H9 (cell line): ENCODE measurements around the gene MYCN. TPM values are rescaled to one million over a fixed set of nuclear protein-coding genes. Genes with fewer than 3 reads are reported as not detected.
A peak's percentile ranks its signal among the peaks of the same experiment; 100 is the strongest.

ENCODE experiments used
- DNase-seq: peaks from one replicate; pipeline ENCODE4 v3.0.0-alpha.2; 2017
- H2AFZ ChIP-seq: one replicate; pipeline ENCODE4 v1.6.1; 2013; ENCODE audit warnings: mild to moderate bottlenecking, low read length, control low read depth, moderate library complexity
- H2AK5ac ChIP-seq: 2 replicates; pipeline ENCODE4 v1.6.1; 2013; ENCODE audit warnings: low read length, control low read depth, mixed read lengths; ENCODE audit not compliant: insufficient read length
- H2BK120ac ChIP-seq: one replicate; pipeline ENCODE4 v1.6.1; 2013; ENCODE audit warnings: low read depth, mild to moderate bottlenecking, low read length, control low read depth, inconsistent platforms; ENCODE audit not compliant: poor library complexity, severe bottlenecking
- H2BK12ac ChIP-seq: 2 replicates; pipeline ENCODE4 v1.6.1; 2013; ENCODE audit warnings: low read length, control low read depth, mixed read lengths, low read depth; ENCODE audit not compliant: insufficient read length
- H2BK15ac ChIP-seq: 2 replicates; pipeline ENCODE4 v1.6.1; 2013; ENCODE audit warnings: low read depth, low read length, control low read depth
- H2BK20ac ChIP-seq: one replicate; pipeline ENCODE4 v1.6.1; 2013; ENCODE audit warnings: low read depth, mild to moderate bottlenecking, low read length, control low read depth, inconsistent platforms; ENCODE audit not compliant: poor library complexity, severe bottlenecking
- H2BK5ac ChIP-seq: 2 replicates; pipeline ENCODE4 v1.6.1; 2013; ENCODE audit warnings: low read length, control low read depth, mixed read lengths; ENCODE audit not compliant: insufficient read length
- H3K14ac ChIP-seq: 2 replicates; pipeline ENCODE4 v1.6.1; 2013; ENCODE audit warnings: low read length, control low read depth; ENCODE audit not compliant: insufficient read depth
- H3K18ac ChIP-seq: 2 replicates; pipeline ENCODE4 v1.6.1; 2013; ENCODE audit warnings: low read depth, mild to moderate bottlenecking, mixed read lengths, low read length, control low read depth; ENCODE audit not compliant: insufficient read length
- H3K23ac ChIP-seq: 2 replicates; pipeline ENCODE4 v1.6.1; 2013; ENCODE audit warnings: low read length, control low read depth, mixed read lengths, low read depth; ENCODE audit not compliant: insufficient read length
- H3K23me2 ChIP-seq: 2 replicates; pipeline ENCODE4 v1.6.1; 2013; ENCODE audit warnings: low read depth, mild to moderate bottlenecking, mixed read lengths, low read length, control low read depth; ENCODE audit not compliant: insufficient read length, poor library complexity, severe bottlenecking
- H3K27ac ChIP-seq: 2 replicates; pipeline ENCODE4 v1.5.1; 2013; ENCODE audit warnings: low read length, control low read depth, mixed read lengths, low read depth; ENCODE audit not compliant: insufficient read length
- H3K27me3 ChIP-seq: 2 replicates; pipeline ENCODE4 v1.6.1; 2013; ENCODE audit warnings: low read length, control low read depth, inconsistent platforms; ENCODE audit not compliant: insufficient read depth
- H3K4ac ChIP-seq: 2 replicates; pipeline ENCODE4 v1.6.1; 2013; ENCODE audit warnings: low read depth, mild to moderate bottlenecking, control low read depth, inconsistent platforms, low read length, moderate library complexity
- H3K4me1 ChIP-seq: 2 replicates; pipeline ENCODE4 v1.6.1; 2013; ENCODE audit warnings: low read length, control low read depth, inconsistent platforms; ENCODE audit not compliant: insufficient read depth
- H3K4me2 ChIP-seq: 2 replicates; pipeline ENCODE4 v1.6.1; 2013; ENCODE audit warnings: low read length, control low read depth, mixed read lengths; ENCODE audit not compliant: insufficient read length, insufficient read depth
- H3K56ac ChIP-seq: 2 replicates; pipeline ENCODE4 v1.6.1; 2013; ENCODE audit warnings: low read depth, mild to moderate bottlenecking, mixed read lengths, low read length, control low read depth; ENCODE audit not compliant: insufficient read length
- H3K79me1 ChIP-seq: 2 replicates; pipeline ENCODE4 v1.6.1; 2013; ENCODE audit warnings: low read depth, mild to moderate bottlenecking, moderate library complexity, low read length, control low read depth, inconsistent platforms; ENCODE audit not compliant: insufficient read depth, poor library complexity, severe bottlenecking
- H3K79me2 ChIP-seq: 2 replicates; pipeline ENCODE4 v1.6.1; 2013; ENCODE audit warnings: low read length, control low read depth, inconsistent platforms; ENCODE audit not compliant: insufficient read depth
- H3K9ac ChIP-seq: 2 replicates; pipeline ENCODE4 v1.6.1; 2013; ENCODE audit warnings: low read length, control low read depth, mixed read lengths; ENCODE audit not compliant: insufficient read length; ENCODE audit errors: extremely low read depth
- H3K9me3 ChIP-seq: one replicate; pipeline ENCODE4 v1.6.1; 2013; ENCODE audit warnings: low read depth, low read length, inconsistent platforms; ENCODE audit not compliant: control insufficient read depth
- H3T11ph ChIP-seq: one replicate; pipeline ENCODE4 v1.6.1; 2013; ENCODE audit warnings: mild to moderate bottlenecking, low read length, control low read depth, inconsistent platforms
- H4K20me1 ChIP-seq: one replicate; pipeline ENCODE4 v1.6.1; 2013; ENCODE audit not compliant: control insufficient read depth, insufficient read length, insufficient read depth
- H4K5ac ChIP-seq: 2 replicates; pipeline ENCODE4 v1.6.1; 2013; ENCODE audit warnings: low read depth, mild to moderate bottlenecking, mixed read lengths, low read length, control low read depth; ENCODE audit not compliant: insufficient read length
- H4K8ac ChIP-seq: replicated peaks from 2 replicates; pipeline ENCODE4 v1.6.1; 2013; ENCODE audit warnings: low read length, control low read depth, mixed read lengths, low read depth; ENCODE audit not compliant: insufficient read length
- H4K91ac ChIP-seq: 2 replicates; pipeline ENCODE4 v1.6.1; 2013; ENCODE audit warnings: low read depth, mild to moderate bottlenecking, moderate library complexity, mixed read lengths, low read length, control low read depth; ENCODE audit not compliant: insufficient read length
- H3K27ac Mint-ChIP-seq, 3 experiments: 2 replicates in 2 of 3; 3 replicates in 1 of 3; pipeline ENCODE4 v1.8.0; 2020 to 2021; ENCODE audit warnings: mixed read lengths in 3 of 3, mild to moderate bottlenecking in 1 of 3, moderate library complexity in 1 of 3
- H3K27me3 Mint-ChIP-seq: 2 replicates; pipeline ENCODE4 v1.8.0; 2021; ENCODE audit warnings: low read depth, mild to moderate bottlenecking, moderate library complexity, mixed read lengths
- H3K36me3 Mint-ChIP-seq, 3 experiments: 2 replicates in 2 of 3; 3 replicates in 1 of 3; pipeline ENCODE4 v1.8.0; 2020 to 2021; ENCODE audit warnings: low read depth in 3 of 3, mixed read lengths in 3 of 3; ENCODE audit not compliant: insufficient read depth in 1 of 3
- H3K4me1 Mint-ChIP-seq, 2 experiments: 2 replicates each; pipeline ENCODE4 v1.8.0; 2020; ENCODE audit warnings: mixed read lengths in 2 of 2
- H3K4me3 Mint-ChIP-seq, 2 experiments: 2 replicates in 1 of 2; 3 replicates in 1 of 2; pipeline ENCODE4 v1.8.0; 2020 to 2021; ENCODE audit warnings: mild to moderate bottlenecking in 2 of 2, mixed read lengths in 2 of 2, moderate library complexity in 1 of 2
- H3K9me3 Mint-ChIP-seq, 2 experiments: 2 replicates in 1 of 2; 3 replicates in 1 of 2; pipeline ENCODE4 v1.8.0; 2020; ENCODE audit warnings: mild to moderate bottlenecking in 2 of 2, mixed read lengths in 2 of 2, moderate library complexity in 1 of 2
- WGBS: extraction: QIAGEN DNeasy Blood & Tissue Kit; methylation state at CpG from one replicate; pipeline ENCODE4 v1.1.7; 2013; ENCODE audit warnings: missing lambda C conversion rate, low lambda C conversion rate, mixed read lengths; ENCODE audit not compliant: insufficient read length; ENCODE audit errors: extremely low coverage; 5-methylcytosine and 5-hydroxymethylcytosine counted together
- total RNA-seq: library from RNA; stranded (reverse); gene quantifications from 2 replicates; pipeline ENCODE4 v1.2.1, GENCODE V29; 2021
- TF ChIP-seq, protein P1 (sequence below): fragments of 200-600 bp; sonication (generic); conservative IDR thresholded peaks from 3 replicates; pipeline ENCODE4 v1.8.0; 2021; ENCODE audit warnings: antibody characterized with exemption, mild to moderate bottlenecking

The MYCN gene
- total RNA-seq, 1 experiment from 2014 or later, result 100.0 TPM

DNA sequence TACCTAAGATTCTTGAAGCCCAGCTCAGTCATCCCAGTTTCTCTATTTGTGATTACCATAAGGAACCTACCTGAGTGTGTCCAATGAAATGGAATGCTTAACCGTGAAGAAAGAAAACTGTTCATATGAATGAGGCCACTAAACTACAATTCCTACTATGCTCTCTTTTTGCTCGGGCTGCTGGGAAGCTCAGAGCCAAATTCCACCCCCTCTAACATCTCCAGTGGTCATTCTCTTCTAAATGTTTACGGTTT is 8.3 kb downstream of the MYCN start:
- WGBS, result no CpG with 5 or more reads among the region's 3 CpGs
- H3K27ac Mint-ChIP-seq, result peak overlapping the region in 2 of 3 experiments; percentile 42 to 82; a peak in 2 of 7 replicates
- H3K79me2 ChIP-seq, result peaks cover 17% of the 10 kb centered on the region

More for the DNA sequence above, 8.3 kb downstream of the MYCN start:
- Histone ChIP-seq H2BK15ac (no peak overlapping the region), H2AFZ (no peak overlapping the region), H4K20me1 (no peaks in the 10 kb centered on the region), H3K9ac (no peak overlapping the region), H2BK120ac (no peak overlapping the region), H3K4ac (no peak overlapping the region), H3K4me2 (no peak overlapping the region), H3K4me1 (peaks cover 2% of the 10 kb centered on the region), H3T11ph (no peak overlapping the region), H3K9me3 (no peaks in the 10 kb centered on the region), H3K18ac (no peak overlapping the region), H4K91ac (no peak overlapping the region), H3K79me1 (peaks cover 3% of the 10 kb centered on the region), H2BK20ac (no peak overlapping the region), H3K56ac (no peak overlapping the region), H4K8ac (no peak overlapping the region), H2BK12ac (no peak overlapping the region), H3K27ac (no peak overlapping the region), H3K14ac (no peak overlapping the region), H2AK5ac (no peak overlapping the region), H3K23ac (no peak overlapping the region), H3K23me2 (peaks cover 6% of the 10 kb centered on the region), H2BK5ac (no peak overlapping the region), H3K27me3 (no peaks in the 10 kb centered on the region), H4K5ac (no peak overlapping the region)
- no peak for DNase-seq
- H3K4me3 Mint-ChIP-seq, result no peak overlapping the region
- TF ChIP-seq, protein P1, sequence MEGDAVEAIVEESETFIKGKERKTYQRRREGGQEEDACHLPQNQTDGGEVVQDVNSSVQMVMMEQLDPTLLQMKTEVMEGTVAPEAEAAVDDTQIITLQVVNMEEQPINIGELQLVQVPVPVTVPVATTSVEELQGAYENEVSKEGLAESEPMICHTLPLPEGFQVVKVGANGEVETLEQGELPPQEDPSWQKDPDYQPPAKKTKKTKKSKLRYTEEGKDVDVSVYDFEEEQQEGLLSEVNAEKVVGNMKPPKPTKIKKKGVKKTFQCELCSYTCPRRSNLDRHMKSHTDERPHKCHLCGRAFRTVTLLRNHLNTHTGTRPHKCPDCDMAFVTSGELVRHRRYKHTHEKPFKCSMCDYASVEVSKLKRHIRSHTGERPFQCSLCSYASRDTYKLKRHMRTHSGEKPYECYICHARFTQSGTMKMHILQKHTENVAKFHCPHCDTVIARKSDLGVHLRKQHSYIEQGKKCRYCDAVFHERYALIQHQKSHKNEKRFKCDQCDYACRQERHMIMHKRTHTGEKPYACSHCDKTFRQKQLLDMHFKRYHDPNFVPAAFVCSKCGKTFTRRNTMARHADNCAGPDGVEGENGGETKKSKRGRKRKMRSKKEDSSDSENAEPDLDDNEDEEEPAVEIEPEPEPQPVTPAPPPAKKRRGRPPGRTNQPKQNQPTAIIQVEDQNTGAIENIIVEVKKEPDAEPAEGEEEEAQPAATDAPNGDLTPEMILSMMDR, result no peak
- no peaks in the 10 kb centered on the region for H3K27me3 Mint-ChIP-seq
- H3K36me3 Mint-ChIP-seq, result peaks cover 39 to 50% (median 50%) of the 10 kb centered on the region in 3 experiments
- H3K9me3 Mint-ChIP-seq, result peaks cover 0 to 2% of the 10 kb centered on the region in 2 experiments; a peak in 1 of 5 replicates
- peaks cover 45 to 47% of the 10 kb centered on the region in 2 experiments for H3K4me1 Mint-ChIP-seq
